Measurements from ENCODE around the gene TIMM10B. TPM values are rescaled to one million over a fixed set of nuclear protein-coding genes. Genes with fewer than 3 reads are reported as not detected.

TIMM10B gene
- polyA plus RNA-seq, 1 donor from 2014 or later = 24.9 TPM

DNA sequence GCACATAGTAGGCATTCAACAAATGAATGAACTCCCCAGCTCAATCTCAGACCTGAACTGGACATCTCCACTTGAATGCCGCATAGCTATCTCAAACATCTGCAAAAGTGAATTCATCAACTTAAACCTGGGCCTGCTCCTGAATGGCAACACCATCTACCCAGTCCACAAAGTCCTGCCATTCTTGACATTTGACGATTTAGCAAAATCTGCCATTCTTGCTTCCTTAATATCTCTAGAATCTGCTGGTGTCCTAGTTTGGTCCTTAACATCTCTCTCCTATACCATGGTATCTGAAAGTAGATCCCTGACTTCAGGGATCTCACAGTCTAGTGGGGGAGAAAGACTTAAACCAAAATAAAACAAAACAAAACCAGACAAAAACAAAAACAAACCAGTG lies 28.1 kb upstream of the TIMM10B start:
- Histone ChIP-seq H3K4me3 (ENCODE audit: low read length) (no peak overlapping the region), H3K4me2 (ENCODE audit: low read length) (no peak overlapping the region), H2AFZ (ENCODE audit: low read depth, low read length) (no peak overlapping the region), H3K9me3 (ENCODE audit: low read length) (no peaks in the 10 kb centered on the region), H3K36me3 (ENCODE audit: insufficient read depth, low read length) (peaks cover 8% of the 10 kb centered on the region), H3F3A (ENCODE audit: insufficient read depth, low read length, poor library complexity, severe bottlenecking) (no peaks in the 10 kb centered on the region), H3K9me2 (ENCODE audit: insufficient read depth, low read length) (no peaks in the 10 kb centered on the region), H3K27me3 (ENCODE audit: insufficient read depth, low read depth, low read length) (no peaks in the 10 kb centered on the region), H3K79me2 (replicated peaks; ENCODE audit: insufficient read depth, low read length) (no peaks in the 10 kb centered on the region), H3K27ac (ENCODE audit: low read length) (no peak overlapping the region), H3K9ac (ENCODE audit: low read length) (no peak overlapping the region), H4K20me1 (ENCODE audit: insufficient read depth) (no peaks in the 10 kb centered on the region)
- TF ChIP-seq SMC3 (conservative IDR thresholded peaks at IDR 0.05; ENCODE audit: poor library complexity) (no peak), EZH2 (IDR thresholded peaks at IDR 0.05; ENCODE audit: borderline replicate concordance, insufficient read depth, low read length, poor library complexity, severe bottlenecking) (no peak), TAF1 (IDR thresholded peaks at IDR 0.05; ENCODE audit: low read depth) (no peak), MXI1 (conservative IDR thresholded peaks at IDR 0.05; ENCODE audit: poor library complexity, severe bottlenecking) (no peak), RAD21 (conservative IDR thresholded peaks at IDR 0.05) (no peak), CTCF (IDR thresholded peaks at IDR 0.05; ENCODE audit: poor library complexity, severe bottlenecking) (no peak), EP300 (conservative IDR thresholded peaks at IDR 0.05; ENCODE audit: poor library complexity, severe bottlenecking) (no peak), POLR2AphosphoS5 (IDR thresholded peaks at IDR 0.05) (no peak)
- TF ChIP-seq, protein P1, sequence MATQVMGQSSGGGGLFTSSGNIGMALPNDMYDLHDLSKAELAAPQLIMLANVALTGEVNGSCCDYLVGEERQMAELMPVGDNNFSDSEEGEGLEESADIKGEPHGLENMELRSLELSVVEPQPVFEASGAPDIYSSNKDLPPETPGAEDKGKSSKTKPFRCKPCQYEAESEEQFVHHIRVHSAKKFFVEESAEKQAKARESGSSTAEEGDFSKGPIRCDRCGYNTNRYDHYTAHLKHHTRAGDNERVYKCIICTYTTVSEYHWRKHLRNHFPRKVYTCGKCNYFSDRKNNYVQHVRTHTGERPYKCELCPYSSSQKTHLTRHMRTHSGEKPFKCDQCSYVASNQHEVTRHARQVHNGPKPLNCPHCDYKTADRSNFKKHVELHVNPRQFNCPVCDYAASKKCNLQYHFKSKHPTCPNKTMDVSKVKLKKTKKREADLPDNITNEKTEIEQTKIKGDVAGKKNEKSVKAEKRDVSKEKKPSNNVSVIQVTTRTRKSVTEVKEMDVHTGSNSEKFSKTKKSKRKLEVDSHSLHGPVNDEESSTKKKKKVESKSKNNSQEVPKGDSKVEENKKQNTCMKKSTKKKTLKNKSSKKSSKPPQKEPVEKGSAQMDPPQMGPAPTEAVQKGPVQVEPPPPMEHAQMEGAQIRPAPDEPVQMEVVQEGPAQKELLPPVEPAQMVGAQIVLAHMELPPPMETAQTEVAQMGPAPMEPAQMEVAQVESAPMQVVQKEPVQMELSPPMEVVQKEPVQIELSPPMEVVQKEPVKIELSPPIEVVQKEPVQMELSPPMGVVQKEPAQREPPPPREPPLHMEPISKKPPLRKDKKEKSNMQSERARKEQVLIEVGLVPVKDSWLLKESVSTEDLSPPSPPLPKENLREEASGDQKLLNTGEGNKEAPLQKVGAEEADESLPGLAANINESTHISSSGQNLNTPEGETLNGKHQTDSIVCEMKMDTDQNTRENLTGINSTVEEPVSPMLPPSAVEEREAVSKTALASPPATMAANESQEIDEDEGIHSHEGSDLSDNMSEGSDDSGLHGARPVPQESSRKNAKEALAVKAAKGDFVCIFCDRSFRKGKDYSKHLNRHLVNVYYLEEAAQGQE (IDR thresholded peaks at IDR 0.05; ENCODE audit: borderline replicate concordance) = no peak

- no peak overlapping the region for H3K27ac ChIP-seq (ENCODE audit: low read length)
- no peak overlapping the region for H3K4me3 ChIP-seq (ENCODE audit: low read length)
- no peaks in the 10 kb centered on the region for H3K9me2 ChIP-seq (ENCODE audit: insufficient read depth, low read length)
- H3F3A ChIP-seq (ENCODE audit: insufficient read depth, low read length, poor library complexity, severe bottlenecking) = no peaks in the 10 kb centered on the region
- no peaks in the 10 kb centered on the region for H3K27me3 ChIP-seq (ENCODE audit: insufficient read depth, low read depth, low read length)
- H3K9me3 ChIP-seq (ENCODE audit: low read length) = no peaks in the 10 kb centered on the region
- H3K36me3 ChIP-seq (ENCODE audit: insufficient read depth, low read length) = peaks cover 13% of the 10 kb centered on the region
- no peak overlapping the region for H2AFZ ChIP-seq (ENCODE audit: low read depth, low read length)
- no peaks in the 10 kb centered on the region for H4K20me1 ChIP-seq (ENCODE audit: insufficient read depth)
- no peaks in the 10 kb centered on the region for H3K79me2 ChIP-seq (replicated peaks; ENCODE audit: insufficient read depth, low read length)
- TF ChIP-seq, protein P1 (IDR thresholded peaks at IDR 0.05; ENCODE audit: borderline replicate concordance) = no peak
- TF ChIP-seq POLR2AphosphoS5 (IDR thresholded peaks at IDR 0.05) (no peak), EP300 (conservative IDR thresholded peaks at IDR 0.05; ENCODE audit: poor library complexity, severe bottlenecking) (no peak), EZH2 (IDR thresholded peaks at IDR 0.05; ENCODE audit: borderline replicate concordance, insufficient read depth, low read length, poor library complexity, severe bottlenecking) (no peak), MXI1 (conservative IDR thresholded peaks at IDR 0.05; ENCODE audit: poor library complexity, severe bottlenecking) (no peak), TAF1 (IDR thresholded peaks at IDR 0.05; ENCODE audit: low read depth) (no peak), CTCF (IDR thresholded peaks at IDR 0.05; ENCODE audit: poor library complexity, severe bottlenecking) (no peak)
- no peak overlapping the region for H3K9ac ChIP-seq (ENCODE audit: low read length)
- H3K4me2 ChIP-seq (ENCODE audit: low read length) = no peak overlapping the region
These were observed 26.2 kb upstream of the TIMM10B start for GRCh38 chr11:6455070-6455469.

All from neural cell (in vitro differentiated cells).